Measurements from ENCODE around the gene MMP14. TPM values are rescaled to one million over a fixed set of nuclear protein-coding genes. Genes with fewer than 3 reads are reported as not detected.
A peak's percentile ranks its signal among the peaks of the same experiment; 100 is the strongest.

The MMP14 gene
- total and polyA plus RNA-seq, 2 of the 13 experiments (the other 11 are each of a cell fraction or from before 2014, with no cell fraction given), result 5.2 to 9.8 TPM

DNA sequence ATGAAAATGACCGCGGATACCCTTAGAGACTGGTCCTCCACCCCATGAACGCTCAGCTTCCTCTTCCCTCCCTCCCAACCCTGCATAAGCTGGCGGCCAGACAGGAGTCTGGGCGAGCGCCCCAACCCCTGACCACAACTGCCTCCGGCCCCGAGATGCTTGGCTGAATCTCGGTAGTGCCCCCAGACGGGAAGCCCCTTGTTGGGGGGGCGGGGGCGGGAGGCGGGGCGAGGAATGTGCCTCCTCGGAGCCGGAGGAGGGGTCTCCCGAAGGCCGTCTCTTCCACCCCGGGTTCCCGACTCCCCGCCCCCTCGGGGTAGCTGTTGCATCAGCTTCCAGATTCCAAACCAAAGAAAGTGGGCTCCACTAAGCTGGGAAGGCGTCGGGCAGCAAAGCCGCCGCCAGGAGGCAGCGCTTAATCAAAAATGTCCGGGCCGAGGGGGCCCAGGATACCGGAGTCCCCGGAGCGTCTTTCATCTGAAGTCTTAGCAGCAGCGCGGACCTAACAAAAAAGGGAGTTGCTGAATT lies 13.8 kb upstream of the MMP14 start (continued):
- TF ChIP-seq ZNF512B (CRISPR knock-in tag; IDR thresholded peaks at IDR 0.05; ENCODE audit: borderline replicate concordance), result no peak
- TF ChIP-seq SIX1 (CRISPR knock-in tag; IDR thresholded peaks at IDR 0.05; ENCODE audit: borderline replicate concordance), result no peak
- TF ChIP-seq TRAFD1 (CRISPR knock-in tag; IDR thresholded peaks at IDR 0.05; ENCODE audit: borderline replicate concordance), result no peak
- TF ChIP-seq, protein P1, sequence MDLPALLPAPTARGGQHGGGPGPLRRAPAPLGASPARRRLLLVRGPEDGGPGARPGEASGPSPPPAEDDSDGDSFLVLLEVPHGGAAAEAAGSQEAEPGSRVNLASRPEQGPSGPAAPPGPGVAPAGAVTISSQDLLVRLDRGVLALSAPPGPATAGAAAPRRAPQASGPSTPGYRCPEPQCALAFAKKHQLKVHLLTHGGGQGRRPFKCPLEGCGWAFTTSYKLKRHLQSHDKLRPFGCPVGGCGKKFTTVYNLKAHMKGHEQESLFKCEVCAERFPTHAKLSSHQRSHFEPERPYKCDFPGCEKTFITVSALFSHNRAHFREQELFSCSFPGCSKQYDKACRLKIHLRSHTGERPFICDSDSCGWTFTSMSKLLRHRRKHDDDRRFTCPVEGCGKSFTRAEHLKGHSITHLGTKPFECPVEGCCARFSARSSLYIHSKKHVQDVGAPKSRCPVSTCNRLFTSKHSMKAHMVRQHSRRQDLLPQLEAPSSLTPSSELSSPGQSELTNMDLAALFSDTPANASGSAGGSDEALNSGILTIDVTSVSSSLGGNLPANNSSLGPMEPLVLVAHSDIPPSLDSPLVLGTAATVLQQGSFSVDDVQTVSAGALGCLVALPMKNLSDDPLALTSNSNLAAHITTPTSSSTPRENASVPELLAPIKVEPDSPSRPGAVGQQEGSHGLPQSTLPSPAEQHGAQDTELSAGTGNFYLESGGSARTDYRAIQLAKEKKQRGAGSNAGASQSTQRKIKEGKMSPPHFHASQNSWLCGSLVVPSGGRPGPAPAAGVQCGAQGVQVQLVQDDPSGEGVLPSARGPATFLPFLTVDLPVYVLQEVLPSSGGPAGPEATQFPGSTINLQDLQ (CRISPR knock-in tag; IDR thresholded peaks at IDR 0.05), result no peak
- no peak for TF ChIP-seq BRCA1 (CRISPR knock-in tag; IDR thresholded peaks at IDR 0.05)
- no peak for TF ChIP-seq ARNT2 (CRISPR knock-in tag; IDR thresholded peaks at IDR 0.05; ENCODE audit: low read depth)
- TF ChIP-seq, protein P2, sequence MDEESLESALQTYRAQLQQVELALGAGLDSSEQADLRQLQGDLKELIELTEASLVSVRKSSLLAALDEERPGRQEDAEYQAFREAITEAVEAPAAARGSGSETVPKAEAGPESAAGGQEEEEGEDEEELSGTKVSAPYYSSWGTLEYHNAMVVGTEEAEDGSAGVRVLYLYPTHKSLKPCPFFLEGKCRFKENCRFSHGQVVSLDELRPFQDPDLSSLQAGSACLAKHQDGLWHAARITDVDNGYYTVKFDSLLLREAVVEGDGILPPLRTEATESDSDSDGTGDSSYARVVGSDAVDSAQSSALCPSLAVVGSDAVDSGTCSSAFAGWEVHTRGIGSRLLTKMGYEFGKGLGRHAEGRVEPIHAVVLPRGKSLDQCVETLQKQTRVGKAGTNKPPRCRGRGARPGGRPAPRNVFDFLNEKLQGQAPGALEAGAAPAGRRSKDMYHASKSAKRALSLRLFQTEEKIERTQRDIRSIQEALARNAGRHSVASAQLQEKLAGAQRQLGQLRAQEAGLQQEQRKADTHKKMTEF (CRISPR knock-in tag; IDR thresholded peaks at IDR 0.05), result peak; percentile 63; the same call in 1 of the 2 replicates
- peak; percentile 54; the same call in 1 of the 2 replicates for TF ChIP-seq ELF3 (CRISPR knock-in tag; IDR thresholded peaks at IDR 0.05)
- TF ChIP-seq ZNF343 (CRISPR knock-in tag; IDR thresholded peaks at IDR 0.05), result no peak
- no peak for TF ChIP-seq THYN1 (CRISPR knock-in tag; IDR thresholded peaks at IDR 0.05; ENCODE audit: borderline replicate concordance, low read depth)
- TF ChIP-seq, protein P3, sequence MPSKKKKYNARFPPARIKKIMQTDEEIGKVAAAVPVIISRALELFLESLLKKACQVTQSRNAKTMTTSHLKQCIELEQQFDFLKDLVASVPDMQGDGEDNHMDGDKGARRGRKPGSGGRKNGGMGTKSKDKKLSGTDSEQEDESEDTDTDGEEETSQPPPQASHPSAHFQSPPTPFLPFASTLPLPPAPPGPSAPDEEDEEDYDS (CRISPR knock-in tag; IDR thresholded peaks at IDR 0.05), result no peak; the same call in 1 of the 2 replicates
- TF ChIP-seq IKZF1 (IDR thresholded peaks at IDR 0.05), result no peak
- no peak for TF ChIP-seq RNF2 (conservative IDR thresholded peaks at IDR 0.05; ENCODE audit: low read depth)
- no peak for TF ChIP-seq TCF7L2 (IDR thresholded peaks at IDR 0.05; ENCODE audit: low read depth, low read length)
- TF ChIP-seq ZNF331 (CRISPR knock-in tag; IDR thresholded peaks at IDR 0.05), result peak; percentile 80
- no peak; the same call in 1 of the 2 replicates for TF ChIP-seq GFI1 (CRISPR knock-in tag; IDR thresholded peaks at IDR 0.05; ENCODE audit: borderline replicate concordance)
- TF ChIP-seq TBL1XR1 (IDR thresholded peaks at IDR 0.05; ENCODE audit: borderline replicate concordance, low read length, partially characterized antibody), result no peak
- TF ChIP-seq, protein P4, sequence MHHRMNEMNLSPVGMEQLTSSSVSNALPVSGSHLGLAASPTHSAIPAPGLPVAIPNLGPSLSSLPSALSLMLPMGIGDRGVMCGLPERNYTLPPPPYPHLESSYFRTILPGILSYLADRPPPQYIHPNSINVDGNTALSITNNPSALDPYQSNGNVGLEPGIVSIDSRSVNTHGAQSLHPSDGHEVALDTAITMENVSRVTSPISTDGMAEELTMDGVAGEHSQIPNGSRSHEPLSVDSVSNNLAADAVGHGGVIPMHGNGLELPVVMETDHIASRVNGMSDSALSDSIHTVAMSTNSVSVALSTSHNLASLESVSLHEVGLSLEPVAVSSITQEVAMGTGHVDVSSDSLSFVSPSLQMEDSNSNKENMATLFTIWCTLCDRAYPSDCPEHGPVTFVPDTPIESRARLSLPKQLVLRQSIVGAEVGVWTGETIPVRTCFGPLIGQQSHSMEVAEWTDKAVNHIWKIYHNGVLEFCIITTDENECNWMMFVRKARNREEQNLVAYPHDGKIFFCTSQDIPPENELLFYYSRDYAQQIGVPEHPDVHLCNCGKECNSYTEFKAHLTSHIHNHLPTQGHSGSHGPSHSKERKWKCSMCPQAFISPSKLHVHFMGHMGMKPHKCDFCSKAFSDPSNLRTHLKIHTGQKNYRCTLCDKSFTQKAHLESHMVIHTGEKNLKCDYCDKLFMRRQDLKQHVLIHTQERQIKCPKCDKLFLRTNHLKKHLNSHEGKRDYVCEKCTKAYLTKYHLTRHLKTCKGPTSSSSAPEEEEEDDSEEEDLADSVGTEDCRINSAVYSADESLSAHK (CRISPR knock-in tag; IDR thresholded peaks at IDR 0.05; ENCODE audit: borderline replicate concordance), result no peak; the same call in 1 of the 2 replicates
